OCI-LY3 (cell line): ENCODE data around the gene COL6A5.

Experiments
- H2AFZ ChIP-seq: fragments of 200-600, 300-600 bp; shearing (Covaris generic); 2 replicates; pipeline ENCODE4 v1.6.0; 2014; ENCODE audit warnings: antibody characterized with exemption, low read depth, low read length
- H3K27ac ChIP-seq: fragments of 200-600, 300-600 bp; sonication (generic); 2 replicates; pipeline ENCODE4 v1.5.1; 2014; ENCODE audit warnings: mild to moderate bottlenecking, low read length, moderate library complexity, mixed read lengths
- H3K27me3 ChIP-seq: fragments of 200-600, 300-600 bp; sonication (generic); 2 replicates; pipeline ENCODE4 v1.6.1; 2014; ENCODE audit warnings: low read depth, low read length, mixed read lengths
- H3K36me3 ChIP-seq: fragments of 200-600, 300-600 bp; sonication (generic); replicated peaks from 2 replicates; pipeline ENCODE3; 2014; ENCODE audit warnings: low read depth, low read length, mixed read lengths
- H3K4me1 ChIP-seq: fragments of 300-600, 200-600 bp; sonication (generic); 2 replicates; pipeline ENCODE4 v1.6.1; 2014; ENCODE audit warnings: low read length, mixed read lengths
- H3K4me2 ChIP-seq: fragments of 200-600, 300-600 bp; sonication (generic); 2 replicates; pipeline ENCODE4 v1.6.1; 2014; ENCODE audit warnings: low read length, mixed read lengths
- H3K4me3 ChIP-seq: fragments of 300-600, 200-600 bp; sonication (generic); 2 replicates; pipeline ENCODE4 v1.5.1; 2014; ENCODE audit warnings: antibody characterized with exemption, mild to moderate bottlenecking, low read length, moderate library complexity
- H3K79me2 ChIP-seq: fragments of 300-600, 200-600 bp; shearing (Covaris generic); 2 replicates; pipeline ENCODE4 v1.6.1; 2014; ENCODE audit warnings: mild to moderate bottlenecking, low read length, mixed read lengths
- H3K9ac ChIP-seq: fragments of 300-600, 200-600 bp; shearing (Covaris generic); 2 replicates; pipeline ENCODE4 v1.6.0; 2014; ENCODE audit warnings: mild to moderate bottlenecking, low read length, moderate library complexity
- H3K9me3 ChIP-seq: fragments of 200-600, 300-600 bp; shearing (Covaris generic); 2 replicates; pipeline ENCODE4 v1.6.1; 2014; ENCODE audit warnings: low read length, mixed read lengths; ENCODE audit not compliant: insufficient read depth
- H4K20me1 ChIP-seq: fragments of 200-600, 300-600 bp; sonication (generic); 2 replicates; pipeline ENCODE4 v1.6.1; 2016; ENCODE audit warnings: low read length, mixed read lengths; ENCODE audit not compliant: insufficient read depth
- EZH2phosphoT487 ChIP-seq: fragments of 200-600 bp; shearing (Covaris generic); IDR thresholded peaks from 2 replicates; pipeline ENCODE4 v1.6.1; 2018; ENCODE audit warnings: antibody characterized with exemption, mixed run types, low read depth
- TF ChIP-seq, protein P1 (sequence below): fragments of 200-600, 300-600 bp; sonication (generic); IDR thresholded peaks from 2 replicates; pipeline ENCODE4 v1.5.1; 2014; ENCODE audit warnings: antibody characterized with exemption, low read length, low read depth

COL6A5 gene

DNA sequence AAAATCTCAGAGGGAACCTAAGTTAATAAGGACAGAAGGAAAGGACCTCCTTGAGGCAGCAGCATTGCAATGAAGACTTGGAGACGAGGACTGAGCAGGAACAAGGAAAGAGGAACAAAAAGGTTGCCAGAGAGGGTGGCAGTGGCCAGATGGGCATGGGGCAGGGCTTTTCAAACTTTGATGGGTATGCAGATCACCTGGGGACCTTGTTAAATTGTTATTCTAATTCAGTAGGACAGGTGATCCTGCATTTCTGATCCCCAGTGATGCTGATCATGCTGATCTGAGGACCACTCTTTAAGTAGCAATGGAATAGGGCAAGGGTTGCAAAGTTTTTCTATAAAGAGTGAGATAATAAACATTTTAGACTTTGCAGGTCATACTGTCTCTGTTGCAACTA is 182.6 kb downstream of the COL6A5 start:
- no peaks in the 10 kb centered on the region for H3K4me1 ChIP-seq
- no peak overlapping the region for H3K27ac ChIP-seq
- H3K27me3 ChIP-seq, result peaks cover 32% of the 10 kb centered on the region
- no peaks in the 10 kb centered on the region for H3K9me3 ChIP-seq
- H3K79me2 ChIP-seq, result no peaks in the 10 kb centered on the region
- no peaks in the 10 kb centered on the region for H4K20me1 ChIP-seq
- H2AFZ ChIP-seq, result no peak overlapping the region
- H3K4me2 ChIP-seq, result no peak overlapping the region
- H3K4me3 ChIP-seq, result no peak overlapping the region
- TF ChIP-seq, protein P1, sequence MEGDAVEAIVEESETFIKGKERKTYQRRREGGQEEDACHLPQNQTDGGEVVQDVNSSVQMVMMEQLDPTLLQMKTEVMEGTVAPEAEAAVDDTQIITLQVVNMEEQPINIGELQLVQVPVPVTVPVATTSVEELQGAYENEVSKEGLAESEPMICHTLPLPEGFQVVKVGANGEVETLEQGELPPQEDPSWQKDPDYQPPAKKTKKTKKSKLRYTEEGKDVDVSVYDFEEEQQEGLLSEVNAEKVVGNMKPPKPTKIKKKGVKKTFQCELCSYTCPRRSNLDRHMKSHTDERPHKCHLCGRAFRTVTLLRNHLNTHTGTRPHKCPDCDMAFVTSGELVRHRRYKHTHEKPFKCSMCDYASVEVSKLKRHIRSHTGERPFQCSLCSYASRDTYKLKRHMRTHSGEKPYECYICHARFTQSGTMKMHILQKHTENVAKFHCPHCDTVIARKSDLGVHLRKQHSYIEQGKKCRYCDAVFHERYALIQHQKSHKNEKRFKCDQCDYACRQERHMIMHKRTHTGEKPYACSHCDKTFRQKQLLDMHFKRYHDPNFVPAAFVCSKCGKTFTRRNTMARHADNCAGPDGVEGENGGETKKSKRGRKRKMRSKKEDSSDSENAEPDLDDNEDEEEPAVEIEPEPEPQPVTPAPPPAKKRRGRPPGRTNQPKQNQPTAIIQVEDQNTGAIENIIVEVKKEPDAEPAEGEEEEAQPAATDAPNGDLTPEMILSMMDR, result no peak
- TF ChIP-seq EZH2phosphoT487, result no peak
- no peaks in the 10 kb centered on the region for H3K36me3 ChIP-seq
- no peak overlapping the region for H3K9ac ChIP-seq

DNA sequence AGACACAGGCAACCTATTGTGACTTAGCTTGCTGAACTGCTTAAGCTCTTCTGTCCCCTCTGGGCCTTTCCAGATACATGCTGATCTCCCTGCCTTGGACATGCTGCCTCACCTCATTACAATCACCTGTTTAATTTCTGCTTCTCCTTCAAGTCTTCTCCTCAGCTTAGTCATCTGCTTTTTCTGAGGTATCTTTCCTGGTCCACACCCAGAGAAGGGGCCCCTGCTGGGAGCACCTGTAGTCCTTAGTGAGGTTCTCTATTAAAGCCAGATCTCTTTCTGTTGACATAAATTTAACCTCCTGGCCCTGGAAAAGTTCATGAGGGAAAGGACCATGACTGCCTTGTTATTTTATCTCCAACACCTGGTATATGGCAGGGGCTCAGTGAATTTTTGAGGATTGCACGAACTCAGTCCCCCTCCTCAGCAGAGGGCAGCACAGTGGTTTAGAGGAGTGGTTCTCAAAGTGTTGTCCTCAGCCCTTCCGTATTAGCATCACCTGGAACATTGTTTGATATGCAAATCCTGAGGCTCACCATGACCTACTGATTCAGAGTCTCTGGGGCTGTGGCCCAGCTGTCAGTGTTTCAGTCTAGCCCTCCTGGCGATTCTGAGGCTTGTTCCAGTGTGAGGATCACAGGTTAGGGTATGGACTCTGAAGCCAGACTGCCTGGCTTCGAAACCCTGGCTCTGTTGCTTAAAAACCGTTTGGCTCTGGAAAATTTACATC is 184.2 kb downstream of the COL6A5 start:
- no peak overlapping the region for H3K27ac ChIP-seq
- no peaks in the 10 kb centered on the region for H3K36me3 ChIP-seq
- no peak overlapping the region for H3K4me2 ChIP-seq
- peaks cover 21% of the 10 kb centered on the region; the same call in 1 of the 2 replicates for H3K27me3 ChIP-seq
- no peaks in the 10 kb centered on the region for H3K4me1 ChIP-seq
- no peak overlapping the region for H3K4me3 ChIP-seq
- no peak for TF ChIP-seq EZH2phosphoT487
- TF ChIP-seq, protein P1, result no peak
- no peak overlapping the region for H2AFZ ChIP-seq
- H4K20me1 ChIP-seq, result no peaks in the 10 kb centered on the region
- H3K9me3 ChIP-seq, result no peaks in the 10 kb centered on the region
- H3K79me2 ChIP-seq, result no peaks in the 10 kb centered on the region
- H3K9ac ChIP-seq, result no peak overlapping the region

DNA sequence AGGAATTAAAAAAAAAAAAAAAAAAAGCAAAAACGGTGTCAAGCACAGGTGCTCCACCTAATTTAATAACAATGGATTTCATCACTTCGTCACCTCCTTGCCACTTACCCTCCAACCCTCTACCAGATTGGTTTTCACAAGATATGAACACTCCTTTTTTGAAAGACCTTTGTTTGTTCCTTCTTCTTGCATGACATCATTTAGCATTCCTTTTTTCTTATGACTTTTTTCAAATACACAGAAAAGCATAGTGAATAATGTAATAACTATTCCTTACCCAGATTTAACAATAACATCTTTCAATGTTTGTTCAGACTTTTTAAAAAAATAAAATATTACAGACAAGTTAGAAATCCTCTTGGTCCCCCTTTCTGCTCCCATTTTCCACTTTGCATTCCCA is 187.8 kb downstream of the COL6A5 start:
- H3K27ac ChIP-seq, result no peak overlapping the region
- no peaks in the 10 kb centered on the region for H3K4me1 ChIP-seq
- peaks cover 5% of the 10 kb centered on the region for H3K27me3 ChIP-seq
- H3K79me2 ChIP-seq, result no peaks in the 10 kb centered on the region
- TF ChIP-seq, protein P1, result no peak
- TF ChIP-seq EZH2phosphoT487, result no peak
- no peak overlapping the region for H3K4me3 ChIP-seq
- H4K20me1 ChIP-seq, result no peaks in the 10 kb centered on the region
- no peaks in the 10 kb centered on the region for H3K36me3 ChIP-seq
- no peak overlapping the region for H3K4me2 ChIP-seq
- H3K9ac ChIP-seq, result no peak overlapping the region
- no peak overlapping the region for H2AFZ ChIP-seq
- H3K9me3 ChIP-seq, result no peaks in the 10 kb centered on the region
